ENCODE measurements around the gene CNST.
"Not testable (repeated sequence)": the region's sequence is repeated elsewhere in the genome, so short reads cannot be mapped to it uniquely, and the experiment has no call there.

CNST gene

GRCh38 chr1:246559310-246559709 is 6.9 kb upstream of the CNST start:
- DNase-seq (ENCODE audit: low read depth): no peak

GRCh38 chr1:246560833-246561232 is 5.4 kb upstream of the CNST start:
- not testable (repeated sequence) for DNase-seq (ENCODE audit: low read depth)

- DNase-seq (ENCODE audit: low read depth): no peak
These were observed 1.2 kb upstream of the CNST start for GRCh38 chr1:246564839-246565750.

- no peak for DNase-seq (ENCODE audit: low read depth)
These were observed 517 bp upstream of the CNST start for GRCh38 chr1:246565751-246566127.

GRCh38 chr1:246566813-246567645 is 773 bp downstream of the CNST start:
- DNase-seq (ENCODE audit: low read depth): no peak

GRCh38 chr1:246567646-246568235 is 1.5 kb downstream of the CNST start:
- no peak for DNase-seq (ENCODE audit: low read depth)

GRCh38 chr1:246569248-246570238 is 3.3 kb downstream of the CNST start:
- DNase-seq (ENCODE audit: low read depth): no peak

- DNase-seq (ENCODE audit: low read depth): not testable (repeated sequence)
These were observed 5.1 kb downstream of the CNST start for GRCh38 chr1:246571309-246571708.

GRCh38 chr1:246571953-246572352 is 5.7 kb downstream of the CNST start:
- DNase-seq (ENCODE audit: low read depth): no peak

GRCh38 chr1:246572785-246573184 is 6.5 kb downstream of the CNST start:
- DNase-seq (ENCODE audit: low read depth): no peak

- no peak for DNase-seq (ENCODE audit: low read depth)
These were observed 7.2 kb downstream of the CNST start for GRCh38 chr1:246573491-246573890.

GRCh38 chr1:246576709-246577032 is 10.4 kb downstream of the CNST start:
- DNase-seq (ENCODE audit: low read depth): no peak

- no peak for DNase-seq (ENCODE audit: low read depth)
These were observed 10.9 kb downstream of the CNST start for GRCh38 chr1:246577082-246577719.

- DNase-seq (ENCODE audit: low read depth): no peak
These were observed 11.5 kb downstream of the CNST start for GRCh38 chr1:246577720-246578106.

- no peak for DNase-seq (ENCODE audit: low read depth)
These were observed 13.6 kb downstream of the CNST start for GRCh38 chr1:246579818-246580217.

- no peak for DNase-seq (ENCODE audit: low read depth)
These were observed 14.5 kb downstream of the CNST start for GRCh38 chr1:246580497-246581370.

GRCh38 chr1:246582301-246583055 is 16.2 kb downstream of the CNST start:
- DNase-seq (ENCODE audit: low read depth): no peak

GRCh38 chr1:246583056-246583440 is 16.8 kb downstream of the CNST start:
- DNase-seq (ENCODE audit: low read depth): no peak

- no peak for DNase-seq (ENCODE audit: low read depth)
These were observed 17.4 kb downstream of the CNST start for GRCh38 chr1:246583448-246584185.

Data from activated T-cell treated with anti-CD3 and anti-CD28 coated beads for 48 hours (primary cell).